ENCODE measurements around the gene CRYZL1.

DNA sequence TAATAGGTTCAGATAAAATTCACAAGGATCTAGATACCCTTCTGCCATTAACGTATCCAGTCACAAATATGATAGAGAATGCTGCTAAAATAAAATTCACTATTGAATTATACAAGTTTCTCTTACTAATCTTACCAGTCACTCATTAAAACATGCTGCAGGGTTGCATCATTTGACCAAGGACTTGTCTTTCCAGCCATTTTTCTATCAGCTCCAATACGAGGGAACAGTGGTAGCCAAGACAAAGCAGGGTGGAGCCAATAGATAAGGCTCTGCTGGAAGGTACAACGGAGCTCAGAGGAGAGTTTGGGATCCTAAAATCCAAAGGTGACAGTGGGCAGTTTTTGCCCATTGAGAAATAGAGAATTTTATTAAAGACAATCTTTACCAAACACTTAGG is 57.1 kb downstream of the CRYZL1 start:
- TF ChIP-seq, protein P1, sequence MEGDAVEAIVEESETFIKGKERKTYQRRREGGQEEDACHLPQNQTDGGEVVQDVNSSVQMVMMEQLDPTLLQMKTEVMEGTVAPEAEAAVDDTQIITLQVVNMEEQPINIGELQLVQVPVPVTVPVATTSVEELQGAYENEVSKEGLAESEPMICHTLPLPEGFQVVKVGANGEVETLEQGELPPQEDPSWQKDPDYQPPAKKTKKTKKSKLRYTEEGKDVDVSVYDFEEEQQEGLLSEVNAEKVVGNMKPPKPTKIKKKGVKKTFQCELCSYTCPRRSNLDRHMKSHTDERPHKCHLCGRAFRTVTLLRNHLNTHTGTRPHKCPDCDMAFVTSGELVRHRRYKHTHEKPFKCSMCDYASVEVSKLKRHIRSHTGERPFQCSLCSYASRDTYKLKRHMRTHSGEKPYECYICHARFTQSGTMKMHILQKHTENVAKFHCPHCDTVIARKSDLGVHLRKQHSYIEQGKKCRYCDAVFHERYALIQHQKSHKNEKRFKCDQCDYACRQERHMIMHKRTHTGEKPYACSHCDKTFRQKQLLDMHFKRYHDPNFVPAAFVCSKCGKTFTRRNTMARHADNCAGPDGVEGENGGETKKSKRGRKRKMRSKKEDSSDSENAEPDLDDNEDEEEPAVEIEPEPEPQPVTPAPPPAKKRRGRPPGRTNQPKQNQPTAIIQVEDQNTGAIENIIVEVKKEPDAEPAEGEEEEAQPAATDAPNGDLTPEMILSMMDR (IDR thresholded peaks at IDR 0.05; ENCODE audit: low read length), result no peak
- TF ChIP-seq EZH2 (IDR thresholded peaks at IDR 0.05; ENCODE audit: borderline replicate concordance, low read length), result no peak

All from OCI-LY1 (cell line).